Mucosa of stomach (tissue), 1 donor: ENCODE results near the gene STX8.

Experiments
- H3K27me3 ChIP-seq: one replicate; pipeline ENCODE4 v1.7.0; 2013; ENCODE audit warnings: mild to moderate bottlenecking, low read length; ENCODE audit not compliant: control insufficient read depth, insufficient read depth
- H3K36me3 ChIP-seq: one replicate; pipeline ENCODE4 v1.7.0; 2013; ENCODE audit warnings: low read length; ENCODE audit not compliant: control insufficient read depth, insufficient read depth
- H3K4me1 ChIP-seq: one replicate; pipeline ENCODE4 v1.7.0; 2013; ENCODE audit warnings: mild to moderate bottlenecking, low read length; ENCODE audit not compliant: control insufficient read depth, insufficient read depth
- H3K4me3 ChIP-seq: one replicate; pipeline ENCODE4 v1.7.0; 2013; ENCODE audit warnings: low read length
- H3K9ac ChIP-seq: one replicate; pipeline ENCODE4 v1.7.0; 2013; ENCODE audit warnings: mild to moderate bottlenecking, low read length, moderate library complexity
- H3K9me3 ChIP-seq: one replicate; pipeline ENCODE4 v1.7.0; 2013; ENCODE audit warnings: mild to moderate bottlenecking, low read length, moderate library complexity; ENCODE audit not compliant: control insufficient read depth
- donor health status: Pancreatic carcinoma.

Gene STX8

GRCh38 chr17:9553181-9553580, 22.4 kb downstream of the STX8 start:
- no peaks in the 10 kb centered on the region for H3K4me1 ChIP-seq
- H3K9me3 ChIP-seq = no peaks in the 10 kb centered on the region
- H3K9ac ChIP-seq = no peak overlapping the region
- no peak overlapping the region for H3K4me3 ChIP-seq
- H3K27me3 ChIP-seq = no peaks in the 10 kb centered on the region
- no peaks in the 10 kb centered on the region for H3K36me3 ChIP-seq

DNA sequence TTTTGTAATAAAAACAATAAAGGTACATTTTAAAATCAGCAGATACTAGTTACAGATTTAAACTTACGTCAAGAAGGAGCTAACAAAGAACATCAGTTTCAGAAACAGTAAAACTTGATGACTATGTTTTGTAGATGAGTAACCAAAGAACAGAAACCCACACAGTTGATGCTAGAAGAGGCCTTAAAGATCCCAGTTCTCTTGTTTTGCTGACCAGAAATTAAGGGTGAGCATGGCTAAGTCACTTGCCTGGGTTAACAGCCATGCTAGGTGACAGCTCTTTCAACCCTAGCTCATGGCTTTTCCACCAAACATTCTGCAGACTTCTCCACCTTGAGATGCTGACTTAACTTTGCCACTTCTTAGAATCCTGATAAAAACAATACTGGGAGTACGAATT, 26.4 kb downstream of the STX8 start:
- Histone ChIP-seq H3K36me3 (no peaks in the 10 kb centered on the region), H3K9ac (no peak overlapping the region), H3K27me3 (no peaks in the 10 kb centered on the region), H3K4me1 (no peaks in the 10 kb centered on the region), H3K9me3 (no peaks in the 10 kb centered on the region), H3K4me3 (no peak overlapping the region)

DNA sequence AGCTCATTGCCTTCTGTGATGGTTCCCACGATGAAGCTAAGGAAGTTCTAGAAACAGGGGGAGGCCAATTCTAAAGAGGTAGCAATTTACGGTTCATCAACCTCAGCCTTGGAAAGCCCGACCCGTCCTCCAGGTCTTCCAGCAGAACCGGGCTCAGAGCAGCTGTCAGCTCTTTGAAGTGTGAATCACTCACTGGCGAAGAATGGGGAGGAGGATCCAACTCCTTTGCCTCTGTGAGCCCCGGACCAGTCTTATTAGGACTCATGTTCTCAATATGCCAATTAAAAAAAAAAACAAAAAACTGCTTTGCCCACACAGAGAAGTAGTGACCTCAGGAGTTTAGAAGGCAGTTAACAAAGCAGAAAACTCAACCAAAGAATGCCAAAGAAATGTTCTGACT, 31.4 kb downstream of the STX8 start:
- H3K9ac ChIP-seq = no peak overlapping the region
- H3K9me3 ChIP-seq = no peaks in the 10 kb centered on the region
- no peaks in the 10 kb centered on the region for H3K36me3 ChIP-seq
- no peaks in the 10 kb centered on the region for H3K27me3 ChIP-seq
- H3K4me1 ChIP-seq = no peaks in the 10 kb centered on the region
- H3K4me3 ChIP-seq = no peak overlapping the region

DNA sequence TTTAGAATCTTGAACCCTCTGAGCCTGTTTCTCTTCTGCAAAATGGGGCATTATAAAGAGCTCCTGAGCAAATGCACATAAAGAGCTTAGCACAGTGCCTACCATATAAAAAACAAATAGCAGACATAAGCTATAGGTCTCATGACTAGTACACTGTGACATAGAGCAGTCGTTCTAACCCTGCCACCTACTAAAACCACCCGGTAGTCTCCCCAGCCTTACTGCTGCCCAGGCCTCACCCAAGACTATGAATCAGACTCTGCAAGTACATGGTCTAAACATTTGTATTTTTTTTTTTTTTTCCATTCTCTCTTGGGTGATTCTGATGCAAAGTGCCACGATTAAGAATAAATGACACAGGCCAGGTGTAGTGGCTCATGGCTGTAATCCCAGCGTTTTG, 33.9 kb downstream of the STX8 start:
- H3K4me3 ChIP-seq = no peak overlapping the region
- no peaks in the 10 kb centered on the region for H3K36me3 ChIP-seq
- no peaks in the 10 kb centered on the region for H3K27me3 ChIP-seq
- no peaks in the 10 kb centered on the region for H3K9me3 ChIP-seq
- H3K4me1 ChIP-seq = peaks cover 5% of the 10 kb centered on the region
- no peak overlapping the region for H3K9ac ChIP-seq

DNA sequence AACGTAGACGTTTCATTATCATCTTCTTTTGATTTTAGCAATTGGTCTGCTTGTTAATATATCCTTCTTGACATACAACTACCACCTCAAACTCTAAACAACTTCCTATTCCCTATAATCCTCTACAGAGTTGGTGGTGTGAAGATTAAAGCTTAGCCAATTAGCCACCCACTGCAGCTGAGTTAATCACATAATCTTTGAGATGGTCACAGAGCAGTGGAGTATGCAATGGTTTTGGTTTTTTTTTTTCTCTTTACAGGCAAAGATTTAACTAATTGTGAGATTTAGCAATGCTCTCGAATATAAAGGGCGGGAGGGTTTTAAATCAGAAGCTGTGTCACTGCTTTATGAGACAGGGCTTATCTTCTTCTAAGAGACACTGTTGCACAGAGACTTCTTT, 37.0 kb downstream of the STX8 start:
- H3K36me3 ChIP-seq = no peaks in the 10 kb centered on the region
- H3K27me3 ChIP-seq = no peaks in the 10 kb centered on the region
- no peak overlapping the region for H3K4me3 ChIP-seq
- H3K4me1 ChIP-seq = peaks cover 5% of the 10 kb centered on the region
- no peaks in the 10 kb centered on the region for H3K9me3 ChIP-seq
- H3K9ac ChIP-seq = no peak overlapping the region

GRCh38 chr17:9537177-9537776, 38.3 kb downstream of the STX8 start:
- Histone ChIP-seq H3K4me3 (no peak overlapping the region), H3K4me1 (peaks cover 5% of the 10 kb centered on the region), H3K9me3 (no peaks in the 10 kb centered on the region), H3K27me3 (no peaks in the 10 kb centered on the region), H3K9ac (no peak overlapping the region), H3K36me3 (no peaks in the 10 kb centered on the region)

DNA sequence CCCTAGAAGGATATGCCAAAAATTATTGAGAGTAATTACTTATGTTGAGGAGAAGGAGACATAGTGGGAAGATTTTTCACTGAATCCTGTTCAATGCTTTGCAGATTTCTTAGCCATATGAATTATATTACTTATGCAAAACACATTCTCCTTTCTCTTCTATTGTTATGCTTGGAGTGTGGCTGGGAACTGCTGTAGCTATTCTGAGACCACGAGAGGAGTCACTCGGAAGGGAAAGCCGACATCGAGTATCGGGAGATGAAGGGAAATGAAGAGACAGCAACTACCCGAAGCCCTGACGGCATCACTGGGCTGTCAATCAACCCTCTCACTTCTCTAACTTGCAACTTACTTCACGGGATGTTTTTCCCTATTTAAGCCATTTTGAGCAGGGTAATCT, 39.6 kb downstream of the STX8 start:
- Histone ChIP-seq H3K36me3 (no peaks in the 10 kb centered on the region), H3K27me3 (no peaks in the 10 kb centered on the region), H3K4me3 (no peak overlapping the region), H3K9ac (no peak overlapping the region), H3K4me1 (peaks cover 8% of the 10 kb centered on the region), H3K9me3 (no peaks in the 10 kb centered on the region)

GRCh38 chr17:9533441-9533840, 42.2 kb downstream of the STX8 start:
- Histone ChIP-seq H3K4me1 (peaks cover 11% of the 10 kb centered on the region), H3K4me3 (no peak overlapping the region), H3K9me3 (no peaks in the 10 kb centered on the region), H3K36me3 (no peaks in the 10 kb centered on the region), H3K27me3 (no peaks in the 10 kb centered on the region), H3K9ac (no peak overlapping the region)

DNA sequence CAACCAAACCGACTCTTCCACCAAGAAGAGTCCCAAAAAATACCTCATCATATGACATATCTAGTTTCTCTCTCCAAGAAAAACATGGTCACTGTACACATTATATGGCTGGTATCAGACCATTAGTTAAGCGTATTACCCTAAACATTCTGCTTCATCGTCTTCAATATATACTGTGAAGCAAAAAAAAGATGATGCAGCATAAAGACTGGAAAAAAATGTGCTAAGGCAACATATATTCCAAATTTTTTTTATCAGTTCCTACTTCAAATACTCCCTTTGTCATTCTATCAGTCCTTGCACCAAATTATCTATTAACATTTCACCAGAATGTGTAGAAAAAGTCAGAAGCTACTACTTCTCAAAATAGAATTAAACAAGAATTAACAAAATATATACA, 42.9 kb downstream of the STX8 start:
- H3K4me3 ChIP-seq = no peak overlapping the region
- no peaks in the 10 kb centered on the region for H3K9me3 ChIP-seq
- H3K4me1 ChIP-seq = peaks cover 11% of the 10 kb centered on the region
- H3K27me3 ChIP-seq = no peaks in the 10 kb centered on the region
- no peak overlapping the region for H3K9ac ChIP-seq
- no peaks in the 10 kb centered on the region for H3K36me3 ChIP-seq

DNA sequence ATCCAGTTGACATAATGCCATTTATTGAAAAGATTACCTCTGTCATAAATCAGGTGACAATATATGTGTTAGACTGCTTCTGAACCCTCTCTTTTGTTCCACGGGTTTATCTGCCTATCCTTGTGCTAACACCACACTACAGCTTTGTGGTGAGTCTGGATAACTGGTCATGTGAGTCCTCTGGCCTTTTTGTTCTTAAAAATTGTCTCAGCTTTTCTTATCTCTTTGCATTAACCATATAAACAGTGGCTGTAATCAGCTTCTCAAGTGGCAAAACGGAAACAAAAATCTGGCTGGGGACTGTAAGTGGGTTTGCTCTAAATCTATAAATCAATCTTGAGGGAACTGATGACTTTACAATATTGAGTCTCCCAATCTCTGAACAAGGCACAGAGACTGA, 44.6 kb downstream of the STX8 start:
- peaks cover 6% of the 10 kb centered on the region for H3K4me1 ChIP-seq
- no peaks in the 10 kb centered on the region for H3K9me3 ChIP-seq
- no peak overlapping the region for H3K4me3 ChIP-seq
- H3K27me3 ChIP-seq = no peaks in the 10 kb centered on the region
- H3K9ac ChIP-seq = no peak overlapping the region
- no peaks in the 10 kb centered on the region for H3K36me3 ChIP-seq

- no peaks in the 10 kb centered on the region for H3K27me3 ChIP-seq
- no peak overlapping the region for H3K9ac ChIP-seq
- no peaks in the 10 kb centered on the region for H3K36me3 ChIP-seq
- no peaks in the 10 kb centered on the region for H3K9me3 ChIP-seq
- peaks cover 6% of the 10 kb centered on the region for H3K4me1 ChIP-seq
- H3K4me3 ChIP-seq = no peak overlapping the region
Measured at GRCh38 chr17:9529033-9529700, 46.5 kb downstream of the STX8 start.

DNA sequence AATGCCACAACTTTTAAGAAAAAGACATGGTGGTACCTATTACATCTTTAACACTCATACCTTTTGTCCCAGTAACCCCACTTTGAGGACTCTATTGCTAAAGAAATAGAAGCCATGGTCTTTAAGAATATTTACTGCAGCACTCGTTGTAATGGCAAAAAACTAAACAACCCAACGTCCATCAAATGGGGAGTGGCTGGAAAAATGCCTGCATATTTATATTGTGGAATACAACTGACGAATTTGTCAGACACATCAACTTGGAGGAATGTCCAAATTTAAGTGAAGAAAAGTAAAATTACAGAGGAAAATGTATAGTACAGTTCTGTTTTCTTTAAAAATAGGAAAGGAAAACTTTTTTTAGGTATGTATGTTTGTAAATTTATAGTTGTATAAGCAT, 47.8 kb downstream of the STX8 start:
- no peak overlapping the region for H3K9ac ChIP-seq
- no peaks in the 10 kb centered on the region for H3K36me3 ChIP-seq
- H3K4me3 ChIP-seq = no peak overlapping the region
- peaks cover 6% of the 10 kb centered on the region for H3K4me1 ChIP-seq
- no peaks in the 10 kb centered on the region for H3K9me3 ChIP-seq
- H3K27me3 ChIP-seq = no peaks in the 10 kb centered on the region

DNA sequence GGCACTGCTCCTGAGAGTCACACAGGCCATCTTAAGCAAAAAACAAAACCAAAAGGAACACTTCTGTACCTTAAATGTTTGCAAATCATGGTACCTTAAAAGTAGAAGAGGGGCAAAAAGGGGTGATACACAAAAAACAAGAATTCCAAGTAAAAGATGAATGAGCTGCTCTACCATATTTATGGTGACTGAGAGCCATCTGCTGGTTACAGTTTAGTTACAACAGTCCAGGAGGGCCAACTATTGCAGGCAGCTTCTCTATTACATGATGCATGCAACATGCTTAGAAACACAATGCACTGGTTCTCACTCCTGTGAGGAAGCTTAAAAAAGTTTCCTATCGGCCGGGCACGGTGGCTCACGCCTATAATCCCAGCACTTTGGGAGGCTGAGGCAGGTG, 53.5 kb downstream of the STX8 start:
- H3K4me3 ChIP-seq = no peak overlapping the region
- H3K9ac ChIP-seq = no peak overlapping the region
- no peaks in the 10 kb centered on the region for H3K9me3 ChIP-seq
- H3K36me3 ChIP-seq = no peaks in the 10 kb centered on the region
- H3K27me3 ChIP-seq = no peaks in the 10 kb centered on the region
- no peaks in the 10 kb centered on the region for H3K4me1 ChIP-seq
